GM21737 (cell line): Measurements from ENCODE around the gene FAM187B.
A peak's percentile ranks its signal among the peaks of the same experiment; 100 is the strongest.
"Not testable (repeated sequence)": the region's sequence is repeated elsewhere in the genome, so short reads cannot be mapped to it uniquely, and the experiment has no call there.

Experiments used
- ATAC-seq: cut with Tn5 transposase; IDR thresholded peaks from one replicate; pipeline ENCODE4 v1.9.1; 2021; ENCODE audit warnings: mild to moderate bottlenecking, moderate library complexity; ENCODE audit not compliant: unreplicated experiment

FAM187B gene

DNA sequence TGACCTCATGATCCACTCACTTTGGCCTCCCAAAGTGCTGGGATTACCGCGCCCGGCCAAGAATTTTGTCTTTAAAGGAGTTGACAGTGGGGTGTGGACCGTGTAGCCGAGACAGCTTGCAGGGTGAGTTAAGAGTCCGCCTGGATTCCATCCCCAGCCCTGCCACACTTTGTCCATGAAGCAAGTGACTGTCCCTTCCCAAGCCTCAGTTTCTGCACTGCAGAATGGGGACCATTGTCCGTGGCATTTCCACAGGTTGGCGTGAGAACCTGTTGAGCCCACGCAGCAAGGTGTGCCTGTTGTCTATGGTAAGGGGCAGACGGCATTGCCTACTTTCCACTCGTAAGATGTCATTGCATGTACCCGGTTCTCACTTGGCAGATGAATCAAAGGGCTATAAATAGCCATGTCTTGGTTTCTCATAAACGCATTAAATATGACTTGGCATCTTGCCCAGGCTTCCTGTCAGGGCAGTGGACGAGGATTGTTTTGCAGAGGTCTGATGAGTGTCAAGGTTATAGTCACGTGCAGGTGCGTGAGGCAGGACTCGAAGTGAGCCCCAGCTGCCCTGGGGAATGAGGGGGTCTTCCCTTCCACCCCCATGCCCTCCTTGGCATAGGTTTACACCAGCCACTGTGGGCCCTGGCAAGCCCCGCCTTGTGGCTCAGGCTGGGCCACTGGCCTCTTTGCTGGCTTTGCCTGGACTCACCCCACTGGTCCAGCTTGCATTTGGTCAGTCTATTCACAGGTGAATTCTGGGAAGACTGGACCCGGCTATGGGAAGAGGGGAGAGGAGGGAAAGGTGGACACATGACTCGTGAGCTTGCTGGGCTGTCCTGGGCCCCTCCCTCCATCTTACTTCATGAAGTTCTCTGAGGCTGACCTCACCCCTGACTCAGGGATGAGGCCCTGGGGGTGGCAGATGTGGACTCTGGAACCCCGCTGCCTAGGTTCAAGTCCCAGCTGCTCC lies 14.6 kb downstream of the FAM187B start:
- peak; percentile 55 for ATAC-seq

DNA sequence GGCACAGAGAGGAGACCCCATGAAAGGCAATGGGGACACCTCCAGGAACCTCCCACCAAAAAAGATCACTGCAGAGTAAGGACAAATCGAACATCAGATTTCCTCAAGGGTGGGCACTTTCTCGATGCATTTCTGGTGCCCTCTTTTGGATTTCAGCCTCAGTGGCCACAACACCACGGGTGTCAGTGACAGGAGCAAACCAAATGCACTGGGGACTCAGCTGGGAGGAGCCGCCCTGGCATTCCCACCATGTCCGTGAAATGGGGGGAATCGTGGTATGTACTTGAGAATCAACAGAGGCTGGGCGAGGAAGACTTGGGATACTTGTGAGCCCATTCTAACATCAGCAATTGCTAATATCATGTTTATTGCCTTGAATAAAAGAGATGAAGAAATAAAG lies 16.3 kb downstream of the FAM187B start:
- ATAC-seq = no peak

DNA sequence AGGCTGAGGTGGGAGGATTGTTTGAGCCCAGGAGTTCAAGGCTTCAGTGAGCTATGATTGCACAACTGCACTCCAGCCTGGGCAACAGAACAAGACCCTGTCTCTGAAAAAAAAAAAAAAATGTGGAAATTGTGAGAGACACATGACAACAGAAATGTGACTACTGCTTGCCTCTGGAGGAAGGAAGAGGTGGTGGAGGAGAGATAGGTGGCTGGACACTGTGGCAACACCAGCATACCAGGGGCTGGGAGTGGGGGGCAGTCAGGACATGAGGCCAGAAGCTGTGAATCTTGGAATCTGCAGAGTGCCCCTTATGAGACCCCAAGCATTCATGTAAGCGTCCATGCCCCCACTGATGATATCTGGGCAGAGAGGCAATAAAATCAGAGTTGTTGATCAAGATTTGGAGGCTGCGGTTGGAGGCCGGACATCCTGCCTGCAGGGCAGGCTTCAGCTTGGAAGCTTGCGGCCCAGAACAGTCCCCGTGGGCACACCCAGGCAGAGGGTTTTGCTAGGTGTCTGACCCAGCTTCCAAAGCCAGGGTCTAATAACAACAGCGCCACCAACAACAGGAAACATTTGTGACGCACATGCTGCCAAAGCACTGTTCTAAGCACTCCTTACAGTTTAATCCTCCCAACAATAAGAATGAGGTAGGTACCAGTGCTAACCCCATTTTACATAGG lies 16.9 kb downstream of the FAM187B start:
- ATAC-seq = no peak

DNA sequence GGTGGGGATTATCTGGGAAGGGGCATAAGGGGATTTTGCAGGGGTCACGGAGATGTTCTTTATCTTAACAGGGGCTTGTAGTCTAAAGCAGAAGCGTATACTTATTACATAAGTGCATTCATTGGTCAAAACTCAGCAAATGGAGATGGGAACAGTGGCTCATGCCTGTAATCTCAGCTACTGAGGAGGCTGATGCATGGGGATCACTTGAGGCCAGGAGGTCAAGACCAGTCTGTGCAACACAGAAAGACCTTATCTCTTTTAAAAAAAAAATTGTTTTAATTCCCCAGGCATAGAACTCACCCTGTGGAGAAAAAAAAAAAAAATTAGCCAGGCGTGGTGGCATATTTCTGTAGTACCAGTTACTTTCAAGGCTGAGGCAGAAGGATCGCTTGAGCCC lies 18.9 kb downstream of the FAM187B start:
- no peak for ATAC-seq

DNA sequence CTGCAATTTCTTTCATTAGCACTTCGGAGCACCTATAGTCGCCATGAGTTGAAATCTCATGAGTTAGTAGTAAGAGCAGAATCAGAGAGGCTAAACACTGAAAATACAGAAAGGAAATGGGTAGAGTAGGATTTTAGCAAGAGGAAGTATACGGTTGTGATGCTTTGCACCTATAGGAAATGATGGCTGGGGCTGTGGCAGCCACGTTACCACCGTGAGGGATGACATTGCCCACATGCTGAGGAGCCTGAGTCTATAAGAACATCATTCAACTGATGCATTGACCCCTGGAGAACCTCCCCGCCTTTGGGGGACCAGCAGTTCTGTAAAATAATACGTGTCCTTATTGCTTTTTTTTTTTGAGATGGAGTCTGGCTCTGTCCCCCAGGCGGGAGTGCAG lies 20.4 kb downstream of the FAM187B start:
- ATAC-seq = no peak

DNA sequence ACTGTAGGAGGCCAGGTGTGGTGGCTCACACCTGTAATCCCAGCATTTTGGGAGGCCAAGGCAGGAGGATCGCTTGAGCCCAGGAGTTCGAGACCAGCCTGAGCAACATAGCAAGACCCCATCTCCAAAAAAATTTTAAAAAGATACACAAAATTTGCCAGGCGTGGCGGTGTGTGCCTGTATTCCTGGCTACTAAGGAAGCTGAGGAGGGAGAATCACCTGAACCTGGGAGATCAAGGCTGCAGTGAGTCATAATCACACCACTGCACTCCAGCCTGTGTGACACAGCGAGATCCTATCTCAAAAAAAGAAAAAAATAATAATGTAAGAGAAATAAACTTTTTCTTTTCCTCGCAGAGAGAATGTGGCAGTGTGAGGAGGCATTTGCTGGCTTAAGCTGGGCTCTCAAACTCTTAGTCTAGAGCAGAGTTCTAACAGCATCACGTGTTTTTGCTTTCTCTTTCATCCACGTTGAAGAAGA lies 21.1 kb downstream of the FAM187B start:
- no peak for ATAC-seq

DNA sequence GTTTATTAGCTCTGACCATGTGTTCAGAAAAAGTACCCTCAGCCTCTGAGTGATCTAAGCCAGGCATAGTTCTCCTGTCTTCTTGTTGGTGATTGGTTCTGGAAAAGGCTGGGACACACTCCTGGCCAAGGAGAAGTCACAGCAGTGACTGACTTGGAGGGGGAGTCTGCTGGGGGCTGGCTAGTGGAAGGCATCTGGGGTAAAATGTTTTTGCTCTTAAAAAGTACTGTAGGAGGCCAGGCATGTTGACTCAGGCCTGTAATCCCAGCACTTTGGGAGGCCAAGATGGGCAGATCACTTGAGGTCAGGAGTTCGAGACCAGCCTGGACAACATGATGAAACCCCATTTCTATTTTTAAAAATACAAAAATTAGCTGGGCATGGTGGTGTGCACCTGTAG lies 21.7 kb downstream of the FAM187B start:
- no peak for ATAC-seq

DNA sequence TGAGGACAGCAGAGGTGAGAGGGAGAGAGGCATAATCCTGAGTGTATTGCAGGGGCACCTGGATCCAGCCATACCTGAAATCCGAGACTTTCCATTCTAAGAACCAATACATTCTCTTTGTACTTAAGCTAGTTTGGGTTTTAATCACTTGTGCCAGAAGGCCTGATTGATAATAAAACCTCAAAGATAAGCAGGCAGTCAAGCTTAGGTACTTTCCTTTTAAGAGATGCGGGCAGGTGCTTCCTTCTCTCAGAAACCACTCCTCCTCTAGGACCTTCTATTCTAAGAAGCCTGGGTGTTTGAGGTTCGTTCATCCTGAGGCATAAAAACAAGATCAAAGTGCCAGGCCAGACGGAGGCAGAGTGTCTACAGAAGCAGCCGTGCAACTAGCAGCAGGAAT lies 22.2 kb downstream of the FAM187B start:
- ATAC-seq = peak; percentile 39

DNA sequence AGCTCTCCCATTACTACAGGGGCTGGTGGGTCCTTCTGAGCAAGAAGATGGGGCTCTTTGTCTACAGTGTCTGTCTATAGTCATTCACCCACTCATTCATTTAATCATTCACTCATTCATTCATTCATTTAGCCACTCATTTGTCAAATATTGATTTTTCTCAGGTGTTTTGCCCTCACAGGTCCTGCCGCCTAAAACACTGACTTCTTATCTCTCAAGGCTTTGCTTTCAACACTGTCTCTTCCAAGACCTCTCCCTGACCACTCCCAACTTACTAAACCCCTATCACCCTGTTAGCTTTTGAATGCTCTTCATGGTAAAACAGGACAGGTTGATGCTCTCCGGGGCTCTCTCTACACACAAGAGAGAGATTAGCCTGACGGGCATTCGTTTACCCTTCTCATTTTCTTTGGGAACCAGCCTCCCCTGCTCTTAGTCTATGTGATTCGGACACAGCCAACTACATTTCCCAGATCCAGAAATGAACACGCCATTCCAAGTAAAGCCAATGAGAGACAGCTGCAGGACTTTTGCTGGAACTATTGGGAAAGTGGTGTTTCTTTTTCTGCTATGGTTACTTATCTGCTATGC lies 22.7 kb downstream of the FAM187B start:
- peak; percentile 8 for ATAC-seq

DNA sequence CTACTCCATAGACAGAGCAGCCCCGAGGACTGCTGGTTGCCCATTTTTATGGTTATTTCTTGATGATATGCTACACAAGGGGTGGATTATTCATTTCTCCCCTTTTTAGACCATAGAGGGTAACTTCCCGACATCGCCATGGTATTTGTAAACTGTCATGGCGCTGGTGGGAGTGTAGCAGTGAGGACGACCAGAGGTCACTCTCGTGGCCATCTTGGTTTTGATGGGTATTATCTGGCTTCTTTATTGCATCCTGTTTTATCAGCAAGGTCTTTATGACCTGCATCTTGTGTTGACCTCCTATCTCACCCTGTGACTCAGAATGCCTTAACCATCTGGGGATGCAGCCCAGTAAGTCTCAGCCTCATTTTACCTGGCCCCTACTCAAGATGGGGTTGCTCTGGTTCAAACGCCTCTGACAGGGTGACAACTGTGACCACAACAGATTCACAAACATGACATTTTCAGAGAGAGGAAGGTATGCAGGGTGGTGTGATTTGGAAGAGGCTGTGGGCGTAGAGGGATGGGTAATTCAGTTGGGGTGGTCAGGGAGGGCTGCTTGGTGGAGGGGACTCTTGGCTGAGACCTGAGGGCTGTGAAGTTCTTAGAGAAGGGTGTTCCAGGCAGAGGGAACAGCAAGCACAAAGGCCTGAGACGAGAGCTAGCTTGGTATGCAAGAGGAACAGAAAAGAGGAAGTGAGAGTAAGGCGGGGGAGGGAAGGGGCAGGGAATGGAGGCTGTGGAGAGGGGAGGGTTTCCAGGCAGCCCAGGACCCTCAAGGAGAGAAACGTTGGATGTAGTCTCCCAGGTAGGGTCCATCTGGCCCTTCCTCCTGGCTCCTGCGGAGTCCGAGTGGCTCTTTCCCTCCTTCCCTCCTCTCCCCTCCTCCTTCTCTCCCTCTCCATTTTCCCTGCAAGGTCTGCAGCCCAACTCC lies 23.5 kb downstream of the FAM187B start:
- ATAC-seq = peak; percentile 62

DNA sequence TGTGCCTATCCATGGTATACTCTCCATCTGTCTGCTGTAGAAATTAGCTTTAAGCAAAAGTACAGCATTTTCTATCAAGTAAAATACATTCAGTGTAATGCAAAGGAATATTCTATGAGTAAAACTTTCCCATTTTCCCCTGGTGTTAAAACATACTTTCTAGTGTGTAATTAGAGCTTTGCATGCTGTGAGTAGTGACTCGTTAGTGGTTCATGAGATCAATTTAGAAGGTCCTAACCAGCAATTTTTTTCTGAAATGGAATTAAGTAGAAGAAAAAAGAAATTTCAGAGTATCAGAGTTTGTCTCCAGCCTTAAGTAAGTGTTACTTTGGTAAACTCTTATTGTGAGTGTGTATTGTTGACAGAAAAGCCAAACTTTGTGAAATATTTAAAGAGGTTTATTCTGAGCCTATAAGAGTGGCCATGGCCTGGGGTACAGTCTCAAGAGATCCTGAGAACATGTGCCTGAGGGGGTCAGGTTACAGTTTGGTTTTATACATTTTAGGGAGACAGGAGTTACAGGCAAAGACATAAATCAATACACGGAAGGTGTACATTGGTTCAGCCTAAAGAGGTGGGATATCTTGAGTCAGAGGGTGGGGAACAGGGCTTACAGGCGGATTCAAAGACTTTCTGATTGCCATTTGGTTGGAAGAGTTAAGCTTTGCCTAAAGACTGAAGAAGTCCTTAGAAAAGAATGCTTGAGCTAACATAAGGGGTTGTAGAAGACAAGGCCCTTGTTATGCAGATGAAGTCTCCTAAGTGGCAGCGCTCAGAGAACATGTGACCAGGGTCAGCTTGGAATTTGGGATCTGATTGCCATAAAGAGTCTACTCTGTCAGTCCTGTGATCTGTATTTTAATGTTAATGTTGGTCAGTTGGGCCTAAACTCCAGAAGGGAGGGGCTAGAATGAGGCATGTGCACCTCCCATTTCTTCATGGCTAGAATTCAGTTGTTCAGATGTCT lies 25.5 kb downstream of the FAM187B start:
- no peak for ATAC-seq

DNA sequence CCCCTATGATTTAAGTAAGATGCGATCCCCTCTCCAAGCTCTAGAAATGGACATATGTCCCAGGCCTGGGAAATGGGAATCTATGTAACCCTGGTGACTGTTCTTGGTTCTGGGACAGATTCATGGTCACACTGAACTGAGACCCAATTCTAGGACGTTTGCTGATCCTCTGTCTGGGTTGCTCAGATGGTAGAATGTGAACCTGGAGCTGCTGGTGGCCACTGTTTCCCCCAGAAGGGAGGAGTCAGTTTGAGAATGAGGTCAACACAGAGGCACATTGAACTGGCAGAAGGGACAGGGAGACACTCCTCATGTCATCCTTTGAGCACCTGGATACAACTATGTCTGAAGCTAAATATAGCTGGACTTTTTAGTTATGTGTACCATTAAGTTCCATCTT lies 29.1 kb downstream of the FAM187B start:
- no peak for ATAC-seq

DNA sequence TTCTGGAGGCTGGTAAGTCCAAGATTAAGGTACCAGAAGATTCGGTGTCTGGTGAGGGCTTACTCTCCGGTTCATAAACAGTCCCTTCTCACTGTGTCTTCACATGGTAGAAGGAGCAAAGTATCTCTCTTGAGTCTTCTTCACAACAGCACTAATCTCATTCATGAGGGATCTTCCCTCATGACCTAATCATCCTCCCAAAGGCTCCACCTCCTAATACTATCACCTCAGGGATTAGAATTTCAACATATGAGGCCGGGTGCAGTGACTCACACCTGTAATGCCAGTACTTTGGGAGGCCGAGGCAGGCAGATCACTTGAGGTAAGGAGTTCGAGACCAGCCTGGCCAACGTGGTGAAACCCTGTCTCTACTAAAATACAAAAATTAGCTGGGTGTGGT lies 31.7 kb downstream of the FAM187B start:
- ATAC-seq = not testable (repeated sequence)

DNA sequence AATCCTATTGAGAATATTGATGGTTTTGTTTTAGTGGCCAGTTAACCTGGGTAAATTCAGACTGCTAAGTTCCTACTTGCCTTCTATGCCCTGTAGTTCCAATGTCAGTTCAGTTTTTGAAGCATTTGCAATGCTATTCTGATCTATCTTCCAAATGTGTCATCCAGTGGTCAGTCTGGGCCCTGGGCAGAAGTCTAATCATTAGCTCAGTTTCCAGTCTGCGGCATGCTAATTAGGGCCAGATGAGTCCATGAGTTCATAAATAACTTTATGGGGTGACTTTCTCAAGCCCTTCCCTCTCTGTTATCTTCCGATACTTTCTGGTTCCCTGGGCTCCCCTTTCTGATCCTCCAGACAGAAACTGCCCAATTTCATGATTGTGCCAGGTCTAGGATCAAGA lies 32.7 kb downstream of the FAM187B start:
- ATAC-seq = no peak

DNA sequence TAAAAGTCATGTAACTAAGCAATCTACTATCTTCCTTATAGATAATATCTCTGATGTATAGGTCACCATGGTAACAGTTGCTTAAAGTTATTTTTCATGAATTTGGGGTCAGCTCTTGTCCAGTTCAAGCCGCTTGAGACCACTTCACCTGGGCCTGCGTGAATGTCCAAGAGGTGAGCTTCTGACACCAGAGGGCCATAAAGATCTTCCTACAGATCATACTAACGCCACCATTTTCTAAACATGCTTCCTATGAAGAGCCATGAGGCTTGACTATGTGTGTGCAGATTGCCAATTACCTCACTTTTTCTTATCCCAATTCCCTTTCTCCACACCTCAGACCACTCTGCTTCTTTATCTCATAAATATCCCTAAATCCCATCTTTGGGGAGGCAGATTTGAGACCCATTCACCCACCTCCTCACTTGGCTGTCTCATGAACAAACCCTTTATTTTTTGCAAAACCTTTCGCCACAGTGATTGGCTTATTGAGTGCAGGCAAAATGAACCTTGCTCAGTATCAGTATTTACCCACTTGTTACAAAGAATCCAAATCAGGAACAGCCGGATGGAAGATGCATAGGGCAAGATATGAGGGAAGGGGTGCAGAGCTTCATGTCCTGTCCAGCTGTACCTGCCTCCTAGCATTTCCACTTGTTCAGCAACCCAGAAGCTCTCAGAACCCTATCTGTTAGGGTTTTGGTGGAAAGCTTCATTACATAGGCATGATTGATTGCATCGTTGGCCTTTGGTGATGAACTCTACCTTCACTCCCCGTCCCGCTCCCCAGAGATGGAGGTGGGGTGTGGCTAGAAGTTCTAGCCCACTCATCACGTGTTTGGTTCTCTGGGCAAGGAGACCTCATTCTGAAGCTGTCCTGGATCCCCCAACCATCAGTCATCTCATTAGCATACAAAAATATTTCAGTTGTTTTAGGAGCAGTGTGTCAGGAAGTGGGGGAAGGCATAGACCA lies 34.2 kb downstream of the FAM187B start:
- ATAC-seq = no peak

DNA sequence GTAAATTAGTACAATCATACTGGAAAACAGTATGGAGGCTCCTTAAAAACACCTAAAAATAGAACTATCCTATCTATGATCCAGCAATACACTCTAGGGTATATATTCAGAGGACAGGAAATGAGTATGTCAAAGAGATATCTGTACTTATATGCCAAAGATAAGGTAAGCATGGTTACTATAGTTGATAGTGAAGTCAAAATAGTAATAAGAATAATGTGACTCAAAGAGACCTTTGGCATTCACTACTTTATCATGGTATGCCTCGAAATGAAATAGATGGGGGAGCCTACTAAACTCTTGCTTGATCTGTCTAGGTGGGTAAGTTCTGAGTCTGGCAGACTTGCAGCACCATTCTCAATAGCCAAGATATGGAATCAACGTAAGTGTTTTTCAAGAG lies 43.7 kb downstream of the FAM187B start:
- no peak for ATAC-seq

DNA sequence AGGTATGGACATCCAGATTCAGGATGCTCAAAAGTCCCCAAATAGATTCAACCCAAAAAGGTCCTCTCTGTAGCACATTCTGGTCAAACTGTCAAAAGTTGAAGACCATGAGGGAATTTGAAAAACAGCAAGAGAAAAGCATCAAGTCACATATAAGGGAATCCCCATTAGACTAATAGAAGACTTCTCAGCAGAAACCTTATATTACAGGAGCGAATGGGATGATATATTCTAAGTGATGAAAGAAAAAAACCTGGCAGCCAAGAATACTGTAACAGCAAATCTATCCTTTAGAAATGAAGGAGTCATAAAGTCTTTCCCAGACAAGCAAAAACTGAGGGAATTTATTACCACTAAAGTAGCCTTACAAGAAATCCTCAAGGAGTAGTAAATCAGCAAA lies 44.3 kb downstream of the FAM187B start:
- ATAC-seq = no peak

DNA sequence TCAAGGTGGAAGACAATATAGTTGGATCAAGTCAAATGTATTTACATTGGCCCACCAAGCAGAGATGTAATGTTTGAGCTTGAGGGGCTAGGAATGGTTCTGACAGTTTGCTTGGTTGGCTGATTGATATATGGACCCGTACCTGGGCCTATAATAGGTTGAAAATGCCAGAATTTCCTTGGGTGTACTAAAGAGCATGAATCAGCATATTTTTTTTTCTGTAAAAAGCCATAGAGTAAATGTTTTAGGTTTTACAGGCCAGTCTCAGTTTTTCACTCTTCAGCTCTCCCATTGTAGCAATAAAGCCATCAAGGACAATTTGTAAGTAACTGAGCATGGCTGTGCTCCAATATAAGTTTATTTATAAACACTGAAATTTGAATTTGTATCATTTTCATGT lies 47.2 kb downstream of the FAM187B start:
- ATAC-seq = no peak
